HepG2 (cell line): ENCODE measurements around the gene CENPB. TPM values are rescaled to one million over a fixed set of nuclear protein-coding genes. Genes with fewer than 3 reads are reported as not detected.

Experiments
- BRCA1 ChIP-seq: sonication (generic); formaldehyde crosslinking; IDR thresholded peaks from 2 replicates; pipeline ENCODE4 v1.4.0; 2020; ENCODE audit warnings: missing genetic modification reagents
- CBFB ChIP-seq: sonication (generic); formaldehyde crosslinking; IDR thresholded peaks from 2 replicates; pipeline ENCODE4 v1.4.0; 2020; ENCODE audit warnings: missing genetic modification reagents
- DMTF1 ChIP-seq: sonication (generic); formaldehyde crosslinking; IDR thresholded peaks from 2 replicates; pipeline ENCODE4 v1.4.0; 2020; ENCODE audit warnings: mild to moderate bottlenecking, missing genetic modification reagents
- HOXA5 ChIP-seq: sonication (generic); formaldehyde crosslinking; IDR thresholded peaks from 2 replicates; pipeline ENCODE4 v1.4.0; 2020; ENCODE audit warnings: missing genetic modification reagents
- IKZF1 ChIP-seq: fragments of 450-650 bp; IDR thresholded peaks from 2 replicates; pipeline ENCODE4 v1.7.1; 2016
- JUNB ChIP-seq: sonication (generic); formaldehyde crosslinking; IDR thresholded peaks from 2 replicates; pipeline ENCODE4 v1.8.0; 2022; ENCODE audit warnings: missing genetic modification reagents, mild to moderate bottlenecking, borderline replicate concordance
- MED1 ChIP-seq: sonication (generic); formaldehyde crosslinking; IDR thresholded peaks from 2 replicates; pipeline ENCODE4 v1.4.0; 2020; ENCODE audit warnings: missing genetic modification reagents
- SATB2 ChIP-seq: sonication (generic); formaldehyde crosslinking; IDR thresholded peaks from 2 replicates; pipeline ENCODE4 v1.5.0; 2020; ENCODE audit warnings: missing genetic modification reagents
- ZBTB2 ChIP-seq: sonication (generic); formaldehyde crosslinking; IDR thresholded peaks from 2 replicates; pipeline ENCODE4 v1.8.0; 2022; ENCODE audit warnings: low read depth, missing genetic modification reagents
- ZBTB7A ChIP-seq: sonication (generic); formaldehyde crosslinking; IDR thresholded peaks from 2 replicates; pipeline ENCODE4 v1.8.0; 2022; ENCODE audit warnings: mild to moderate bottlenecking, missing genetic modification reagents
- ZKSCAN8 ChIP-seq: IDR thresholded peaks from 2 replicates; pipeline ENCODE4 v1.6.1; 2016; ENCODE audit warnings: borderline replicate concordance, missing genetic modification reagents, missing compliant biosample characterization
- ZNF704 ChIP-seq: sonication (generic); formaldehyde crosslinking; IDR thresholded peaks from 2 replicates; pipeline ENCODE4 v1.8.1; 2023; ENCODE audit warnings: mild to moderate bottlenecking, inconsistent platforms, moderate library complexity, missing genetic modification reagents, borderline replicate concordance
- polyA plus RNA-seq, 8 experiments: library from polyadenylated mRNA; depleted of rRNA in 3 of 8; stranded (reverse) in 7 of 8; unstranded in 1 of 8; fragments of >200 nt; fragmentation: Illumina TruSeq in 4 of 8; extraction: Trizol in 4 of 8; gene quantifications; 2 replicates each; pipeline versions ENCODE4 v1.2.1 to v1.2.3, GENCODE V29; 2011 to 2016; ENCODE audit warnings: low read depth in 4 of 8, missing spikeins in 1 of 8, mixed read lengths in 1 of 8; ENCODE audit not compliant: insufficient read depth in 1 of 8
- total RNA-seq, 5 experiments: library from RNA; depleted of rRNA; stranded (reverse); fragments of >200 nt; fragmentation: Illumina TruSeq; extraction: Trizol; gene quantifications; 2 replicates each; pipeline ENCODE4 v1.2.3, GENCODE V29; 2016; ENCODE audit warnings: low read depth in 1 of 5
- TF ChIP-seq, protein P1 (sequence below): sonication (generic); formaldehyde crosslinking; IDR thresholded peaks from 2 replicates; pipeline ENCODE4 v1.4.0; 2020; ENCODE audit warnings: missing genetic modification reagents, borderline replicate concordance
- TF ChIP-seq, protein P2 (sequence below): sonication (generic); formaldehyde crosslinking; IDR thresholded peaks from 2 replicates; pipeline ENCODE4 v1.5.1; 2020; ENCODE audit warnings: mild to moderate bottlenecking, missing genetic modification reagents, borderline replicate concordance
- TF ChIP-seq, protein P3 (sequence below): sonication (generic); formaldehyde crosslinking; IDR thresholded peaks from 2 replicates; pipeline ENCODE4 v1.4.0; 2020; ENCODE audit warnings: missing genetic modification reagents, mild to moderate bottlenecking, borderline replicate concordance

Gene CENPB
- total and polyA plus RNA-seq, 2 of the 13 experiments (the other 11 are each of a cell fraction or from before 2014, with no cell fraction given), result 10.4 to 54.5 TPM

DNA sequence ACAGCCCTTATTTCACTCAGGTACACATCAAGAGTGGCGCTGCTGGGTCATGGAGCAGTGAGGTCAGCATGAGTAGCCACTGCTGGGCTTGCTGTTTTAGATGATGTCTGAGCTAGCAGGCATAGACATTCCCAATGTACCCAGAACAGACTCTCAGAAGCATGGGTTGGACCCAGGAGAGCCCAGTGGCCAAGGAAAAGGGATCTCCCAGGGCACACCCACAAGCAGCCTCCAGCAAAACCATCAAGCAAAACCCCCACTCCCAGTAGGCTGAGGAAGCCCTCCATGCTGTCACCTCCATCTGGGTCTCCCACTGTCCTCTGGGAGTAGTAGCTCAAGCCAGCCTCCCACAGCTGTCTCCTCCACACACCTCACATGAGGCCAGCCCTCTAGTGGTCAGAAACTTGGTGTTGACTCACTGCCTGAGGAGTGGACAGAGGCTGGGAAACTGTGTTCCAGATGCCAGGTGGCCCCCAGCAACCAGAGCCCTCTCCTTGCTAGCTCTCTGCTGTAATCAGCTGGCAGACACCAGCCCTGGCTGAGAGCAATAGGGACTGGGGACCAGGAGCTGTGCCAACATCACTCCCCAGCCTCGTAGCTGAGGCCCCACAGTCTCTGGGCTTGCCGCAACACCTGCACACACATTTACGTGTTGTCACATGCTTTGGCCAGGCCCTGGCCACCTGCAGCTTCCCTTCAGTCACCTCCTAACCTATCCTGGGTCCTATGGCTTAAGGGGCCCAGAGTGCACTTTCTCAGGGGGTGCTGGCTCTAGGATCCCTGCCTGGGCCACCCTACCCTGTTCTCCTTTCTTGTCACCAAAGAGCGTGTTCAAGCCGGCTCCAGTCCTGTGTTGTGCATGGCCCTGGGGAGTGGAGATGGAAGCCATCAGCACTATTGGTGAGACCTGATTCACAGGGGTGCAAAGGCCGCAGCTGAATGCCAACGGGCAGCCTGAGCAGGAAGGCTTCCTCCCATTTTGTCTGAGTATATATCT is 31.9 kb upstream of the CENPB start (continued):
- TF ChIP-seq ZNF704 (CRISPR knock-in tag), result peak; percentile 43
- TF ChIP-seq MED1 (CRISPR knock-in tag), result peak; percentile 83
- TF ChIP-seq, protein P1, sequence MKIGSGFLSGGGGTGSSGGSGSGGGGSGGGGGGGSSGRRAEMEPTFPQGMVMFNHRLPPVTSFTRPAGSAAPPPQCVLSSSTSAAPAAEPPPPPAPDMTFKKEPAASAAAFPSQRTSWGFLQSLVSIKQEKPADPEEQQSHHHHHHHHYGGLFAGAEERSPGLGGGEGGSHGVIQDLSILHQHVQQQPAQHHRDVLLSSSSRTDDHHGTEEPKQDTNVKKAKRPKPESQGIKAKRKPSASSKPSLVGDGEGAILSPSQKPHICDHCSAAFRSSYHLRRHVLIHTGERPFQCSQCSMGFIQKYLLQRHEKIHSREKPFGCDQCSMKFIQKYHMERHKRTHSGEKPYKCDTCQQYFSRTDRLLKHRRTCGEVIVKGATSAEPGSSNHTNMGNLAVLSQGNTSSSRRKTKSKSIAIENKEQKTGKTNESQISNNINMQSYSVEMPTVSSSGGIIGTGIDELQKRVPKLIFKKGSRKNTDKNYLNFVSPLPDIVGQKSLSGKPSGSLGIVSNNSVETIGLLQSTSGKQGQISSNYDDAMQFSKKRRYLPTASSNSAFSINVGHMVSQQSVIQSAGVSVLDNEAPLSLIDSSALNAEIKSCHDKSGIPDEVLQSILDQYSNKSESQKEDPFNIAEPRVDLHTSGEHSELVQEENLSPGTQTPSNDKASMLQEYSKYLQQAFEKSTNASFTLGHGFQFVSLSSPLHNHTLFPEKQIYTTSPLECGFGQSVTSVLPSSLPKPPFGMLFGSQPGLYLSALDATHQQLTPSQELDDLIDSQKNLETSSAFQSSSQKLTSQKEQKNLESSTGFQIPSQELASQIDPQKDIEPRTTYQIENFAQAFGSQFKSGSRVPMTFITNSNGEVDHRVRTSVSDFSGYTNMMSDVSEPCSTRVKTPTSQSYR (CRISPR knock-in tag), result peak; percentile 8; the same call in 1 of the 2 replicates
- no peak for TF ChIP-seq ZBTB2 (CRISPR knock-in tag)
- peak; percentile 65; the same call in 1 of the 2 replicates for TF ChIP-seq HOXA5 (CRISPR knock-in tag)
- TF ChIP-seq DMTF1 (CRISPR knock-in tag), result 0 out of 2 replicates have a peak, but pooled peaks have one; percentile 11
- TF ChIP-seq, protein P2, sequence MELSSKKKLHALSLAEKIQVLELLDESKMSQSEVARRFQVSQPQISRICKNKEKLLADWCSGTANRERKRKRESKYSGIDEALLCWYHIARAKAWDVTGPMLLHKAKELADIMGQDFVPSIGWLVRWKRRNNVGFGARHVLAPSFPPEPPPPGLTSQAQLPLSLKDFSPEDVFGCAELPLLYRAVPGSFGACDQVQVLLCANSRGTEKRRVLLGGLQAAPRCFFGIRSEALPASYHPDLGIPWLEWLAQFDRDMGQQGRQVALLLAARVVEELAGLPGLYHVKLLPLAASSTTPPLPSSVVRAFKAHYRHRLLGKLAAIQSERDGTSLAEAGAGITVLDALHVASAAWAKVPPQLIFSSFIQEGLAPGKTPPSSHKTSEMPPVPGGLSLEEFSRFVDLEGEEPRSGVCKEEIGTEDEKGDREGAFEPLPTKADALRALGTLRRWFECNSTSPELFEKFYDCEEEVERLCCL (CRISPR knock-in tag), result 0 out of 2 replicates have a peak, but pooled peaks have one; percentile 79
- peak; percentile 90 for TF ChIP-seq ZKSCAN8 (CRISPR knock-in tag)
- TF ChIP-seq, protein P3, sequence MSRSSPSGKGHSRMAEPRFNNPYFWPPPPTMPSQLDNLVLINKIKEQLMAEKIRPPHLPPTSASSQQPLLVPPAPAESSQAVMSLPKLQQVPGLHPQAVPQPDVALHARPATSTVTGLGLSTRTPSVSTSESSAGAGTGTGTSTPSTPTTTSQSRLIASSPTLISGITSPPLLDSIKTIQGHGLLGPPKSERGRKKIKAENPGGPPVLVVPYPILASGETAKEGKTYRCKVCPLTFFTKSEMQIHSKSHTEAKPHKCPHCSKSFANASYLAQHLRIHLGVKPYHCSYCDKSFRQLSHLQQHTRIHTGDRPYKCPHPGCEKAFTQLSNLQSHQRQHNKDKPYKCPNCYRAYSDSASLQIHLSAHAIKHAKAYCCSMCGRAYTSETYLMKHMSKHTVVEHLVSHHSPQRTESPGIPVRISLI (CRISPR knock-in tag), result no peak; the same call in 1 of the 2 replicates
- peak; percentile 73 for TF ChIP-seq CBFB
- peak; percentile 89; the same call in 1 of the 2 replicates for TF ChIP-seq ZBTB7A (CRISPR knock-in tag)
- no peak for TF ChIP-seq IKZF1
- TF ChIP-seq JUNB, result no peak
- no peak for TF ChIP-seq BRCA1
- no peak for TF ChIP-seq SATB2 (CRISPR knock-in tag)
